ENCODE data around the gene SPATS2L. TPM values are rescaled to one million over a fixed set of nuclear protein-coding genes. Genes with fewer than 3 reads are reported as not detected.

Gene SPATS2L
- polyA plus RNA-seq, 2 of the 4 experiments (the other 2 are of a cell fraction): 85.2 to 202 TPM

DNA sequence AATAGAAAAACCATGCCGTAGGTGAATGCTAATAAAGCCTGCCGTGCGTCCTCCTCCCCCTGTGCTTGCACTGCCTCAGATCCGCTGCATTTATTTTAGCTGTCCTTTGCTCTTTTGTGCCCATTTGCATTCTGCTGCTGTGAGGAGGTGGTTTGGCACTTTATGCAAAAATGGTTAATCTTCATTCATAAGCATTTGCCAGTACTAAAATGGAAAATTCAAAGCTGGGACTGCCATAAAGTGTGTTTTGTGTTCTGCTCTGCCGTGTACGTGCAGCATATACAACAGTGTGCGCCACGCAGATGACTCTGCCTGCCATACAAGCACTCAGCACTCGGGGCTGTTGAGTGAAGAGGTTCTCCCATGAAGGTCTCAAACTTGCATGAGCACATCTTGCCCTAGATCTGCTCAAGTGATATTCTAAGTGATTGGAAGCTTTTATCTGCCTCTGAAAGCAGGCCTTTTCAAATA lies 73.6 kb downstream of the SPATS2L start:
- 0 out of 3 replicates have a peak overlapping the region, but pooled peaks have one; percentile 3 for H3K4me2 ChIP-seq
- peak overlapping the region in 1 of 2 experiments; percentile 24; a peak in 2 of 6 replicates for H3K27ac ChIP-seq
- 89% methylated on average over 9 of the region's 9 CpGs for WGBS (ENCODE audit: missing lambda C conversion rate)
- peaks cover 71% of the 10 kb centered on the region for H3K4me1 ChIP-seq
- FAIRE-seq (no peak), ATAC-seq (no peak), DNase-seq (ENCODE audit: low read depth in 1 of 2, low spot score in 1 of 2) (no peak)
- POLR2A ChIA-PET: no interaction called here
- H3K4me3 ChIP-seq: no peak overlapping the region
- no peaks in the 10 kb centered on the region for H3K9me3 ChIP-seq
- CTCF ChIA-PET: interaction anchor here (1.3 to 1.4 kb wide), 3 partner anchors 17 to 91 kb away, joined by 3 to 5 read pairs (median 4); partner anchors contain the start of gene SPATS2L
- no peak for TF ChIP-seq ZSCAN20 (CRISPR knock-in tag; IDR thresholded peaks at IDR 0.05)

DNA sequence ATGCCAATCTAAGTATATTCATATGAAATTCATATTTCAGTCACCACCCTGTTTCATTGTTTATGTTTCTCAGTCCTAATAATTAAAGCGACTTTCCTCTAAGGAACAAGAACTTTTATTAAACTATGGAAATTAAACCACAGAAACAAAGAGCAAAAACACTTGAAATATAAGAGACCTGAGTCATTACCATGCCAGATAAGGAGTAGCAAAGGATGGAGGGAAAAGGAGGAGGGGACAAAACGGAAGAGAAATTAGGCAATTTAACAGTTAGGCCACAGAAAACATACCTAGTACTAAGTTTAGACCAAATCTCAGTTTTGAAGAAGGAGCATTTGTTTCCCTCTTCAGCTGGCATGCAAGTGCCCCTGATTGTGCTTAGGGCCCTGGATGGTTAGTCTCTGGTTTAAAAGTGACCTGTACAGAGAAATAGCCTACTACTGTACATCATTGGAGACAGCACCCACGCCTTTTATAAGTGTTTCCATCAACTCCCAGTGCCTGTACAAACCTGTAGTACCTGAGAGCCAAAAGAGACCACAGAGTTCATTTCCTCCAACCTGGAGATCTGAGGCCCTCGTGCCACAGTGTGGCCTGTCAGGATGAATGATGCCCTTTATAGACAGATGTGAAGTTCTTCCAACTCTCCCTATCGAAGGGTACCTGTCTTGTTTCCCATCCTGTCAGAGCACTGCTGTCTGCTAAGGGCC lies 74.5 kb downstream of the SPATS2L start:
- ChIA-PET CTCF (interaction anchor here (1.3 kb wide), 1 partner anchor 18 kb away, joined by 5 read pairs; no protein-coding TSS in a partner anchor), POLR2A (no interaction called here)
- H3K4me2 ChIP-seq: peak overlapping the region; percentile 3; the same call in 1 of the 3 replicates
- ATAC-seq: peak in 1 of 2 experiments; percentile 12; a peak in 2 of 6 replicates
- DNase-seq (ENCODE audit: low read depth in 1 of 2, low spot score in 1 of 2): no peak
- WGBS (ENCODE audit: missing lambda C conversion rate): 76% methylated on average over 5 of the region's 5 CpGs
- no peak for FAIRE-seq
- TF ChIP-seq CHD4 (IDR thresholded peaks at IDR 0.05; ENCODE audit: borderline replicate concordance) (no peak), ELK1 (IDR thresholded peaks at IDR 0.05; ENCODE audit: low read depth, low read length) (no peak), PHF8 (IDR thresholded peaks at IDR 0.05; ENCODE audit: borderline replicate concordance, low read depth) (no peak), GATA3 (IDR thresholded peaks at IDR 0.05; ENCODE audit: borderline replicate concordance) (no peak), HOXB13 (CRISPR knock-in tag; IDR thresholded peaks at IDR 0.05; ENCODE audit: low read depth) (no peak), CBX8 (IDR thresholded peaks at IDR 0.05) (no peak), POLR2A (IDR thresholded peaks at IDR 0.05; ENCODE audit: low read length) (no peak), KDM1A (IDR thresholded peaks at IDR 0.05; ENCODE audit: low read depth) (no peak), ESRRA (IDR thresholded peaks at IDR 0.05; ENCODE audit: borderline replicate concordance, low read length) (no peak), BHLHE40 (IDR thresholded peaks at IDR 0.05; ENCODE audit: low read depth, low read length) (no peak), ZSCAN20 (CRISPR knock-in tag; IDR thresholded peaks at IDR 0.05) (no peak), ZC3H11A (IDR thresholded peaks at IDR 0.05) (no peak), HDAC2 (IDR thresholded peaks at IDR 0.05) (no peak), JUNB (IDR thresholded peaks at IDR 0.05) (no peak), NR3C1 (IDR thresholded peaks at IDR 0.05) (no peak)
- TF ChIP-seq, protein P1, sequence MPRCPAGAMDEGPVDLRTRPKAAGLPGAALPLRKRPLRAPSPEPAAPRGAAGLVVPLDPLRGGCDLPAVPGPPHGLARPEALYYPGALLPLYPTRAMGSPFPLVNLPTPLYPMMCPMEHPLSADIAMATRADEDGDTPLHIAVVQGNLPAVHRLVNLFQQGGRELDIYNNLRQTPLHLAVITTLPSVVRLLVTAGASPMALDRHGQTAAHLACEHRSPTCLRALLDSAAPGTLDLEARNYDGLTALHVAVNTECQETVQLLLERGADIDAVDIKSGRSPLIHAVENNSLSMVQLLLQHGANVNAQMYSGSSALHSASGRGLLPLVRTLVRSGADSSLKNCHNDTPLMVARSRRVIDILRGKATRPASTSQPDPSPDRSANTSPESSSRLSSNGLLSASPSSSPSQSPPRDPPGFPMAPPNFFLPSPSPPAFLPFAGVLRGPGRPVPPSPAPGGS (IDR thresholded peaks at IDR 0.05): no peak
- TF ChIP-seq, protein P2, sequence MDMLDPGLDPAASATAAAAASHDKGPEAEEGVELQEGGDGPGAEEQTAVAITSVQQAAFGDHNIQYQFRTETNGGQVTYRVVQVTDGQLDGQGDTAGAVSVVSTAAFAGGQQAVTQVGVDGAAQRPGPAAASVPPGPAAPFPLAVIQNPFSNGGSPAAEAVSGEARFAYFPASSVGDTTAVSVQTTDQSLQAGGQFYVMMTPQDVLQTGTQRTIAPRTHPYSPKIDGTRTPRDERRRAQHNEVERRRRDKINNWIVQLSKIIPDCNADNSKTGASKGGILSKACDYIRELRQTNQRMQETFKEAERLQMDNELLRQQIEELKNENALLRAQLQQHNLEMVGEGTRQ (IDR thresholded peaks at IDR 0.05): no peak
- H3K4me1 ChIP-seq: peaks cover 64% of the 10 kb centered on the region
- no peak overlapping the region for H3K4me3 ChIP-seq
- H3K9me3 ChIP-seq: no peaks in the 10 kb centered on the region
- peak overlapping the region in 1 of 2 experiments; percentile 35; a peak in 2 of 6 replicates for H3K27ac ChIP-seq

DNA sequence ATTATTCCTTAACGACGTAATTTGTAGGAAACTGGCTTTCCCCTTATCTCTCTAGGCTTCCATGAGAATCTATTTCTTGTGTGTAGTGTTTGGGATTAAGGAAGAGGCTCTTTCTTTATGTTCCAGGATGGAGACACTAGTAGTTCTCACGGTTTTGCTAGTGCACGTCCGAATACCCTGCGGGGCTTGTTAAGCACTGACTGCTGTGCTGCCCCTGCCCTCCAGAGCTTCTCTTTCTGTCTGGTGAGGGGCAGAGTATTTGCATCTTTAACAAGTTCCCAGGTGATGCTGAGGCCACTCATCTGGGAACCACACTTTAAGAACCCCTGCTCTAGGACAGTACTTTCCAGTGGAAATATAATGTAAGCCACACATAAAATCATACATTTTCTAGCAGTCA lies 76.4 kb downstream of the SPATS2L start:
- POLR2A ChIA-PET: no interaction called here
- CTCF ChIA-PET: no interaction called here
- H3K4me2 ChIP-seq: peak overlapping the region; percentile 72
- no peaks in the 10 kb centered on the region for H3K9me3 ChIP-seq
- ATAC-seq (no peak), FAIRE-seq (no peak), DNase-seq (ENCODE audit: low read depth in 1 of 2, low spot score in 1 of 2) (no peak)
- no peak overlapping the region for H3K4me3 ChIP-seq
- TF ChIP-seq CBX2 (IDR thresholded peaks at IDR 0.05; ENCODE audit: borderline replicate concordance, low read depth) (no peak), HOXB13 (CRISPR knock-in tag; IDR thresholded peaks at IDR 0.05; ENCODE audit: low read depth) (no peak), MAFK (IDR thresholded peaks at IDR 0.05; ENCODE audit: partially characterized antibody) (no peak)
- peak overlapping the region in 1 of 2 experiments; percentile 50; a peak in 1 of 6 replicates for H3K27ac ChIP-seq
- H3K4me1 ChIP-seq: peaks cover 46% of the 10 kb centered on the region
- WGBS (ENCODE audit: missing lambda C conversion rate): 88% methylated on average over 6 of the region's 6 CpGs

All from A549 (cell line).